ENCODE data around the gene CLCN6.

- TF ChIP-seq ELF4 (CRISPR knock-in tag; IDR thresholded peaks at IDR 0.05; ENCODE audit: borderline replicate concordance), result no peak
- TF ChIP-seq ZNF335 (CRISPR knock-in tag; IDR thresholded peaks at IDR 0.05), result no peak
Measured at GRCh38 chr1:11796036-11796828, 9.8 kb upstream of the CLCN6 start.

Measured in HepG2 (cell line).